Measurements from ENCODE around the gene SCN2B.

- TF ChIP-seq CTCF (conservative IDR thresholded peaks at IDR 0.05 in 1 of 2, IDR thresholded peaks at IDR 0.05 in 1 of 2; ENCODE audit: low read depth in 1 of 2, low read length in 2 of 2) (no peak), EZH2 (IDR thresholded peaks at IDR 0.05; ENCODE audit: low read length, missing control alignments) (no peak)
Measured at GRCh38 chr11:118124929-118125535, 51.4 kb downstream of the SCN2B start.

Data from fibroblast of lung (primary cell).